ENCODE data around the gene PPDPF.

PPDPF gene

DNA sequence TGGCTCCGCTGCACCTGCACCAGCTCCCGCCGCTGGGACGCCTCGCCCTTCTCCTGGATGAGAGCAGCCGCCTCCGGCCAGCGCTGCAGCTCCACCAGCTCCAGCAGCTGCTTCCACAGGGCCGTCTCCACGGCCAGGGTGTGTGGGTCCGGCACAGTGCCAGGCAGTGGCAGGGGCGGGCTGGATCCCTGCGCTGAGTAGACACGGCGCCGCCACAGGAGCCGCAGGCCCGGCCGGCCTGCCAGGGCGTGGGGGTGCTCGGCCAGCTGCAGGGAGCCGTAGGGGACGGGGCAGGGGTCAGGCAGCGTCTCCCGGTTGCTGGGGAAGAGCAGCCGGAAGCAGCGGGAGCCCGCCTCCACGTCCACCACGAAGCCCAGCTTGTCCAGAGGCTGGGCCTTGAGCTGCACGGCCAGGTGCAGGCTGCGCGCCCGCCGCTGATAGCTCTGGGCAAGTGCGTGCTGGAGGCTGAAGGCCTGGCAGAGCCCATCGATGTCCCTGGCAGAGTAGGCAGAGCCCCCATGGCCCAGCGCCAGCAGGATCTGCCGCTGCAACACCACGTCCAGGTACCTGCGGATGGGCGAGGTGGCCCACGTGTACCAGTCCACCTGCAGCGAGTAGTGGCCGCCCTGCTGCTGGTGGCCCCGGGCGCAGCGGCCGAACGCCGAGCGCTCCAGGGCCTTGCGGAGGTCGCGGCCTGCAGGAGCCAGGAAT, 42.8 kb downstream of the PPDPF start:
- TF ChIP-seq, protein P1, sequence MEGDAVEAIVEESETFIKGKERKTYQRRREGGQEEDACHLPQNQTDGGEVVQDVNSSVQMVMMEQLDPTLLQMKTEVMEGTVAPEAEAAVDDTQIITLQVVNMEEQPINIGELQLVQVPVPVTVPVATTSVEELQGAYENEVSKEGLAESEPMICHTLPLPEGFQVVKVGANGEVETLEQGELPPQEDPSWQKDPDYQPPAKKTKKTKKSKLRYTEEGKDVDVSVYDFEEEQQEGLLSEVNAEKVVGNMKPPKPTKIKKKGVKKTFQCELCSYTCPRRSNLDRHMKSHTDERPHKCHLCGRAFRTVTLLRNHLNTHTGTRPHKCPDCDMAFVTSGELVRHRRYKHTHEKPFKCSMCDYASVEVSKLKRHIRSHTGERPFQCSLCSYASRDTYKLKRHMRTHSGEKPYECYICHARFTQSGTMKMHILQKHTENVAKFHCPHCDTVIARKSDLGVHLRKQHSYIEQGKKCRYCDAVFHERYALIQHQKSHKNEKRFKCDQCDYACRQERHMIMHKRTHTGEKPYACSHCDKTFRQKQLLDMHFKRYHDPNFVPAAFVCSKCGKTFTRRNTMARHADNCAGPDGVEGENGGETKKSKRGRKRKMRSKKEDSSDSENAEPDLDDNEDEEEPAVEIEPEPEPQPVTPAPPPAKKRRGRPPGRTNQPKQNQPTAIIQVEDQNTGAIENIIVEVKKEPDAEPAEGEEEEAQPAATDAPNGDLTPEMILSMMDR (conservative IDR thresholded peaks at IDR 0.05; ENCODE audit: low read depth, low read length) = no peak
- no peak for DNase-seq (ENCODE audit: low read depth)
- H3K4me3 ChIP-seq (ENCODE audit: low read length) = no peak overlapping the region

DNA sequence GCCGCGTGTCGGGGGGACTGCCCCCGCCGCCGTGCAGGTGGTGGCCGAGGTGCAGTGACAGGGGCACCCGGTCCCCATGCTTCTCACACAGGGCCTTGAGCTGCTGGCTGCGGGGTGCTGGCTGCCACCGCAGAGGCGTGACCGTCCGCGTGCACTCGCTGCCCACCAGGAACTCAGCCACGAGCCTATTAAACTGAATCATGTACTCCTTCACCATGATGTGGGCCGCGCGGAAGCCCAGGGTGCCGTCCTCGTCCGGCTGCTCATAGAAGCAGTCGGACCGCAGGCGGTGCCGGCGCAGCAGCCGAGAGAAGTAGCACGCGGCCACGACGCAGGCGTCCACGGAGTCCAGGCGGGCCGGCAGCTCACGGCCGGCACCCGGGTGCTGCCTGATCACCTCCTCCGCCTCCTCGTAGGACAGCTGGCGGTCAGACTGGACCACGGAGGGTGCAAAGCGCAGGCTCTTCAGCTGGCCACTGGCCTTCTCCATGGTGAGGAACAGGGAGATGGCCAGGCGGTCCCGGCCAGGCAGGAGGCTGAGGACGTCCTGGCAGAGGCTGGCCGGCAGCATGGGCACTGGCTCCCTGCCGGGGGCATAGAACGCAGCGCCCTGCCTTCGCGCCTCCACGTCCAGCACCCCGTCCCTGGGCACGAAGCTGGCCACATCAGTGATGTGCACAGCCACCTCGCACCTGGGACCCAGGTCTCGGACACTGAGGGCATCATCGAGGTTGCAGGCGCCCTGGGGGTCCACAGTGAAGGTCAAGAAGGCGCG, 43.7 kb downstream of the PPDPF start:
- DNase-seq (ENCODE audit: low read depth) = no peak
- no peak overlapping the region for H3K4me3 ChIP-seq (ENCODE audit: low read length)
- TF ChIP-seq, protein P1 (conservative IDR thresholded peaks at IDR 0.05; ENCODE audit: low read depth, low read length) = no peak

DNA sequence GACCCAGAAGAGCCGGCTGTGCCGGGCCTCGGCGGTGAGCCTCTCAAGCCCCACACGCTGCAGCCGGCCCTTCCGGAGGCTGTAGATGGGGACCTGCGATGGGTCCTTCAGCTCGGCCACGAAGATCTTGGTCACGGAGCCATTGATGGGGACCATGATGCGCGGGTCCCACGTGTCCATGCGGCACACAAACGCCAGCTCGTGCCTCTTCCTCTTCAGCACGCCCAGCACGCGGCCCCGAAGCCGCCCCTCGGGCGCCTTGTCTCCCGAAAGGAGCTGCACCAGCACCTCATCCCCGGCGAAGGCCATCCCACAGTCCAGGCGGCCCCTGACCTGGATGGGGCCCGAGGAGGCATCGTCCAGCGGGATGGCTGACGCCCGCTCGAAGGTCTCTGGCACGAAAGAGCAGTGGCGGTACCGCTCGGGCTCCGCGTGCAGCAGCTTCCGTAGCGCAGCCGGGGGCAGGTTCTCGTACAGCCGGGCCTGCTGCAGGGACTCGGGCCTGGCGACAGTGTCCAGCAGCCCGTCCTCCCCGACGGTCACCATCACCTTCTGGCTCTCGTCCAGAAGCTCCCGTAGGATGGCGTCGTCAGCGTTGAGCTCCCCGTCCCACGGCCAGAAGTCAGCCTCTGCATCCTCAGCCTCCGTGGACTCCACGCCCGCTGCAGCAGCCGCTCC, 44.6 kb downstream of the PPDPF start:
- TF ChIP-seq, protein P1 (conservative IDR thresholded peaks at IDR 0.05; ENCODE audit: low read depth, low read length) = no peak
- no peak overlapping the region for H3K4me3 ChIP-seq (ENCODE audit: low read length)
- no peak for DNase-seq (ENCODE audit: low read depth)

DNA sequence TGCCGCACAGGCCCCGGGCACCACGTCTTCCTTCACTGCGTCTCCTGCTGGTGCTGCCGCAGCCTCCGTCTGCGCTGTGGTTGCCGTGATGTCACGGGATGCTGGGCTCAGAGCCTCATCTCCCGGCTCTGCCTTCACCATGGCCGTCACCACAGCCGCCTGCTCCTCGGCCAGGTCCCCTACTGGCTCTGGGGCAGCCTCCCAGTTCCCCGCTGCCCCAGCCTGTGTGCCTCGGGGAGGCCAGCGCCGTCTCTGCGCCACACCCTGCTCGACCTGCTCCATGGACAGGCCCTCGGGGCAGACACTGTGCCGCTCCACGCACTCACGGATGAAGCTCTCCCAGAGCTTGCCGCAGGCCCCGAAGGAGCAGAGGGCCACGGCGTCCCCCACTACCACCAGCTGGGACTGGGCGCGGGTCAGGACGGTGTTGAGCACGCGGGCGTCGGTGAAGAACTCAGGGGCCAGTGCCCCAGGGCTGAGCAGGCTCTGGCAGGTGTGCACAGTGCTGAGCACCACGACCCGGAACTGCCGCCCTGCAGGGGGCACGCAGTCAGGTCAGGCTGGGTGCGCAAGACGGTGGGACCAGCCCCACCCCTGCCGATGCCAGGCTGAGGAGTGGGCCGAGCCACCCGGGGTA, 45.3 kb downstream of the PPDPF start:
- no peak overlapping the region for H3K4me3 ChIP-seq (ENCODE audit: low read length)
- TF ChIP-seq, protein P1 (conservative IDR thresholded peaks at IDR 0.05; ENCODE audit: low read depth, low read length) = no peak
- DNase-seq (ENCODE audit: low read depth) = no peak

DNA sequence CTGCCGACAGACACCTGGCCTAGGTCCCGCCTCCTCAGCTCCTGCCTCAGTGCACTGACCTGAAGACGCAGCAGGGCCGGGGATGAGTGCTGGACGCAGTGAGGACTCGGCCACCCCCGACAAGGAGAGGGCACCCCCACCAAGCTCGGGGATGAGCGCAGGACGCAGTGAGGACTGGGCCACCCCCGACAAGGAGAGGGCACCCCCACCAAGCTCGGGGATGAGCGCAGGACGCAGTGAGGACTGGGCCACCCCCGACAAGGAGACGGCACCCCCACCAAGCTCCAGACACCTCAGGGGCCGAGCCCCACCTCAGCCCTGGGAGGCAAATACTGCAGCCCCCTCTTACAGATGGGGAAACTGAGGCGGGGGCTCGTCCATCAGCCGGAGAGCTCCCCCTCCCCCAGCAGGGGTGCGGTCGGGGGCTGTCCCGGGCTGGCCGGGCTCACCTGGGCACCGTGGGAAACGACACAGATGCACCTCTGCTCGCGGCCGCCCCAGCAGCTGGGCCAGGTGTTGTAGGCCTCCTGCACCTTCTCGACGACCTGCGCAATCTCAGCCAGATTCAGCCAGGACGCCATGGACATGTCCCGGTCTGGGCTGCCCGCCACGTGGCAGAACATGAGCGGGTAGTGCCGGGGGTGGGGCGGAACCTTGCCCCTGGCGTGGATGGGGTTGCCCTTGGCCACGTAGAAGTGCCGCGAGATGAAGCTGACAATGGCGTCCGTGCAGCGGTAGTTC, 46.0 kb downstream of the PPDPF start:
- TF ChIP-seq, protein P1 (conservative IDR thresholded peaks at IDR 0.05; ENCODE audit: low read depth, low read length) = no peak
- no peak overlapping the region for H3K4me3 ChIP-seq (ENCODE audit: low read length)
- DNase-seq (ENCODE audit: low read depth) = no peak

DNA sequence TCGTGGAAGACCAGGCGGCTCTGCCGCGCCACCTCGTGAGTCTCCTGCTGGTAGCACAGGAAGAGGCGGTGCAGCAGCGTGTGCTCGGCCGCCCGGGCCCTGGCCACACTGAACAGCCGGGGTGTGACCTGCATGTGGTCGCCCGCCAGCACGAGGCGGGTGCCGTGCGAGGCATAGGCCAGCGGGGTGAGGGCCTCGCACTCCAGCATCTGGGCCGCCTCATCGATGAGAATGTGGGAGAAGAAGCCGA, 46.5 kb downstream of the PPDPF start:
- DNase-seq (ENCODE audit: low read depth) = no peak
- TF ChIP-seq, protein P1 (conservative IDR thresholded peaks at IDR 0.05; ENCODE audit: low read depth, low read length) = no peak
- no peak overlapping the region for H3K4me3 ChIP-seq (ENCODE audit: low read length)

Measured in retinal pigment epithelial cell (primary cell).